Tibial artery (tissue), 4 donors: ENCODE measurements around the gene WDHD1.

Source experiments
- DNase-seq, 2 donors: peaks; one replicate each; pipeline ENCODE4 v3.0.0-alpha.2; 2019
- H3K27ac ChIP-seq, 2 donors: fragments of 200-600 bp; sonication (generic) in 1 of 2; 1 replicate in 1 of 2; 2 replicates in 1 of 2; pipeline ENCODE4 v1.5.1; 2018 to 2019; ENCODE audit warnings: mild to moderate bottlenecking in 1 of 2
- H3K27me3 ChIP-seq, 2 donors: fragments of 200-600 bp; sonication (generic) in 1 of 2; one replicate each; pipeline versions ENCODE4 v1.5.1 to v1.6.0; 2016 to 2019
- H3K36me3 ChIP-seq, 3 donors: fragments of 200-600 bp; sonication (generic) in 2 of 3; one replicate each; pipeline ENCODE4 v1.5.1; 2016 to 2019; ENCODE audit warnings: mild to moderate bottlenecking in 2 of 3
- H3K4me1 ChIP-seq, 4 donors: fragments of 200-600 bp; sonication (generic) in 2 of 4; 1 replicate in 3 of 4; 2 replicates in 1 of 4; pipeline ENCODE4 v1.5.1; 2016 to 2019
- H3K4me3 ChIP-seq, 2 donors: fragments of 200-600 bp; sonication (generic) in 1 of 2; 1 replicate in 1 of 2; 2 replicates in 1 of 2; pipeline ENCODE4 v1.5.1; 2018 to 2019; ENCODE audit warnings: mild to moderate bottlenecking in 2 of 2
- H3K9me3 ChIP-seq, 3 donors: fragments of 200-600 bp; sonication (generic) in 1 of 3; one replicate each; pipeline ENCODE4 v1.5.1; 2016 to 2019
- intact Hi-C: fragments of 100-400 bp; cut with DNase I; formaldehyde crosslinking; loops from one replicate; pipeline ENCODE4 v1.15.0; 2023; ENCODE audit warnings: low total_unique reads
- TF ChIP-seq, protein P1 (sequence below), 2 experiments: fragments of 200-600 bp in 1 of 2; fragments of 450-650 bp in 1 of 2; IDR thresholded peaks; one replicate each; pipeline ENCODE4 v1.5.1; 2017 to 2019; ENCODE audit warnings: antibody characterized with exemption in 2 of 2, mild to moderate bottlenecking in 1 of 2, moderate library complexity in 1 of 2

The WDHD1 gene

DNA sequence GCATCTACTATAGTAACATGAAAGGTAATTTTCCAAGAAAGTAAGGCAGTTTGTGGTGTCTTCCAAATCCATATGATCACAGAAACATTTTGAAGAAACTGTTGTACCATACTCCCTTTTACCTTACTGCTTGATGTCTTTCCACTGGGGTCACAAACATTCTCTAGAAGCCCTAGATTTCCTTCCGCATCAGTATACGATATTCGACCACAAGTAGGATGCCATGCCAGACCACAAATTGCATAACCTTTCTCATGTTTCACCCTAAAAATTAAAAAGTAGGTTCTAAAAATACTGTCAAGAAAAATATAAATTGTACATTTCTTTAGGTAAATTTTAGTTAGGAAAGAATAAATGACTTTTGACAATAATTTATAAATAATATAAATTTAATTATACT is 26.5 kb downstream of the WDHD1 start:
- no peaks in the 10 kb centered on the region for H3K9me3 ChIP-seq
- no peak overlapping the region for H3K27ac ChIP-seq
- H3K4me3 ChIP-seq: no peak overlapping the region
- DNase-seq: no peak
- TF ChIP-seq, protein P1, sequence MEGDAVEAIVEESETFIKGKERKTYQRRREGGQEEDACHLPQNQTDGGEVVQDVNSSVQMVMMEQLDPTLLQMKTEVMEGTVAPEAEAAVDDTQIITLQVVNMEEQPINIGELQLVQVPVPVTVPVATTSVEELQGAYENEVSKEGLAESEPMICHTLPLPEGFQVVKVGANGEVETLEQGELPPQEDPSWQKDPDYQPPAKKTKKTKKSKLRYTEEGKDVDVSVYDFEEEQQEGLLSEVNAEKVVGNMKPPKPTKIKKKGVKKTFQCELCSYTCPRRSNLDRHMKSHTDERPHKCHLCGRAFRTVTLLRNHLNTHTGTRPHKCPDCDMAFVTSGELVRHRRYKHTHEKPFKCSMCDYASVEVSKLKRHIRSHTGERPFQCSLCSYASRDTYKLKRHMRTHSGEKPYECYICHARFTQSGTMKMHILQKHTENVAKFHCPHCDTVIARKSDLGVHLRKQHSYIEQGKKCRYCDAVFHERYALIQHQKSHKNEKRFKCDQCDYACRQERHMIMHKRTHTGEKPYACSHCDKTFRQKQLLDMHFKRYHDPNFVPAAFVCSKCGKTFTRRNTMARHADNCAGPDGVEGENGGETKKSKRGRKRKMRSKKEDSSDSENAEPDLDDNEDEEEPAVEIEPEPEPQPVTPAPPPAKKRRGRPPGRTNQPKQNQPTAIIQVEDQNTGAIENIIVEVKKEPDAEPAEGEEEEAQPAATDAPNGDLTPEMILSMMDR (IDR thresholded peaks at IDR 0.05): no peak
- intact Hi-C loops: no loop called here
- no peaks in the 10 kb centered on the region for H3K4me1 ChIP-seq
- H3K27me3 ChIP-seq: no peaks in the 10 kb centered on the region
- peaks cover 0 to 7% (median 0%) of the 10 kb centered on the region in 3 donors for H3K36me3 ChIP-seq

DNA sequence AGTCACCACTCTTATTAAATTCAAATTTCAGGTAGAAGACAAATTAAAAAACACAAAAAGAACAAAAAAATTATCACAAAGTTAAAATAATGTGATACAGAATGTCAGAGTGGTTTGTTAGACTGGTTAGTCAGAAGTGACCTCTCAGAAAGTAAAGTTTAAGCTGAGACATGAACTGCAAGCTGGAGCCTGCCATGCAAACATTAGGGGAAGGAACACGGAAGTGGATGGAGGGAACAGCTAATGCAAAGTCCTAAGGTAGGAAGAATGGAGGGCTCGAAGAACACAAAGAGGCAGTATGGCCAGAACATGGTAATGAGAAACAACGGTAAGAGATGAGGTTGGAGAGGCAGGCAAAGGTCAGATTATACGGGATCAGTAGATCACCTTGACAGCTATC is 41.7 kb downstream of the WDHD1 start:
- intact Hi-C loops: no loop called here
- TF ChIP-seq, protein P1 (IDR thresholded peaks at IDR 0.05): no peak
- H3K36me3 ChIP-seq: no peaks in the 10 kb centered on the region

DNA sequence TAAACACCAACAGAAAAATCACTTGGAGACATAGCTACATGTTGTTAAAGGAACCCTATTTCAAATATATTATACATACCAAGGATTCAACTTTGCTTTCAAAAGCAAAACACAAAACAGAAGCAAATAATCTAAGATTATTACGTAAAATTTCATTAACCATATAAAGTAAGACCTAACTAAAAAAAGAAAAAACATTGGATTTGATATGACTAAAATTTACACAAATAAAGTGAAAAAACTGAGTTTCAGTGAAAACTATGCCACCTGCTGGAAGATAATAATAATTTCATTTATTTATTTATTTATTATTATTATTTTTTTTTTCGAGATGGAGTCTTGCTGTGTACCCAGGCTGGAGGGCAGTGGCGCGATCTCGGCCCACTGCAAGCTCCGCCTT is 45.2 kb downstream of the WDHD1 start:
- H3K36me3 ChIP-seq: no peaks in the 10 kb centered on the region
- no peak overlapping the region for H3K4me3 ChIP-seq
- intact Hi-C loops: no loop called here
- no peaks in the 10 kb centered on the region for H3K9me3 ChIP-seq
- H3K4me1 ChIP-seq: no peaks in the 10 kb centered on the region
- no peak for DNase-seq
- TF ChIP-seq, protein P1 (IDR thresholded peaks at IDR 0.05): no peak
- no peaks in the 10 kb centered on the region for H3K27me3 ChIP-seq
- no peak overlapping the region for H3K27ac ChIP-seq

More for the DNA sequence above, 41.7 kb downstream of the WDHD1 start:
- no peaks in the 10 kb centered on the region for H3K27me3 ChIP-seq
- DNase-seq: no peak
- H3K4me1 ChIP-seq: no peaks in the 10 kb centered on the region
- no peak overlapping the region for H3K4me3 ChIP-seq
- no peak overlapping the region for H3K27ac ChIP-seq
- H3K9me3 ChIP-seq: no peaks in the 10 kb centered on the region

DNA sequence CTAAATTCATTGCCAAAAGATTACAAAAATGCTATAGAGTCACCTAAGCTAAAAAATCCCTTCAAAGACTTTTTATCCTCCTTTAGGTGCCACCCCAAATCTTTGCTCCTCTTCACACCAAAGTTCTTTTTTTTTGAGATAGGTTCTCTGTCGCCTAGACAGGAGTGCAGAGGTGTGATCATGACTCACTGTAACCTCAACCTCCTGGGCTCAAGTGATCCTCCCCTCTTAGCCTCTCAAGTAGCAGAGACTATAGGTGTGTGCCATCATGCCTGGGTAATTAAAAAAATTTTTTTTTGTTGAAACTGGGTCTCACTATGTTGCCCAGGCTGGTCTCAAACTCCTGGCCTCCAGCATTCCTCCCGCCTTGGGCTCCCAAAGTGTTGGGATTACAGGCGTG is 47.9 kb downstream of the WDHD1 start:
- Histone ChIP-seq H3K4me3 (no peak overlapping the region), H3K27ac (no peak overlapping the region), H3K9me3 (no peaks in the 10 kb centered on the region), H3K27me3 (no peaks in the 10 kb centered on the region), H3K4me1 (peaks cover 0 to 4% (median 0%) of the 10 kb centered on the region in 4 donors), H3K36me3 (no peaks in the 10 kb centered on the region)
- intact Hi-C loops: no loop called here
- TF ChIP-seq, protein P1 (IDR thresholded peaks at IDR 0.05): no peak
- DNase-seq: no peak

DNA sequence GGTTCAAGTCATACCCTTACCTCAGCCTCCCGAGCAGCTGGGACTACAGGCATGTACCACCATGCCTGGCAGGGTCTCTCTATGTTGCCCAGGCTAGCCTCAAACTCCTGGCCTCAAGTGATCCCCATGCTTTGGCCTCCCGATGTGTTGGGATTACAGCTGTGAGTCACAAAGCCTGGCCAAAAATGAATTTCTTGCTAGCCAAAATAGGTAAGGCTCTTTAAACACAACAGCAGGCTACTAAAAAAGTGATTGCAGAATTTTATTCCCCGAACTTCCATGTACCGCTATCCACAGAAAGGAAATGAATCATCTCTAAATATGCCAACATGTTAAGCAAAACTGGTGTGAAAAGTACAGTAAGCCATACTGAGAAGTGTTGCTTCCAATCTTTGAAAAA is 50.6 kb downstream of the WDHD1 start:
- no peak overlapping the region for H3K27ac ChIP-seq
- H3K27me3 ChIP-seq: no peaks in the 10 kb centered on the region
- H3K9me3 ChIP-seq: no peaks in the 10 kb centered on the region
- intact Hi-C loops: no loop called here
- H3K4me1 ChIP-seq: peaks cover 0 to 4% (median 0%) of the 10 kb centered on the region in 4 donors
- TF ChIP-seq, protein P1 (IDR thresholded peaks at IDR 0.05): no peak
- no peak for DNase-seq
- no peaks in the 10 kb centered on the region for H3K36me3 ChIP-seq
- H3K4me3 ChIP-seq: no peak overlapping the region

DNA sequence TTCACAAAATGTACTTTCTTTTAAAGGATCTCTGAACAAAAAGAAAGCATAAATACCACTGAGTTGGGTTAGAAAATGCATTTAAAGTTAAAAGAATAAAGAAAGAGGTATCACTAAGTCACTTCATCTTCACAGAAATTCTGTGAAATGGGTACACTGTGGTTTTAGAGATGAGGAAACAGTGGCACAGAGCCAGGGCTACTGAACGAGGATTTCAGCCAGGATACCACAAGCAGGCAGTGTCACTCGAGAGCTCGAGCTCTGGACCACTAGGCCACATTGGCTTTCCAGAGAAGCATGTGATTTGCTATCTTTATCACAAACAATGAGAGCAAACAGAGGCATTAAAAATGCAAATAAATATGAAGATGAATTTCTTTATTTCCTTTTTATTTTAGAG is 51.0 kb downstream of the WDHD1 start:
- H3K4me3 ChIP-seq: no peak overlapping the region
- intact Hi-C loops: no loop called here
- TF ChIP-seq, protein P1 (IDR thresholded peaks at IDR 0.05): no peak
- no peaks in the 10 kb centered on the region for H3K27me3 ChIP-seq
- no peak for DNase-seq
- H3K27ac ChIP-seq: no peak overlapping the region
- H3K4me1 ChIP-seq: peaks cover 0 to 4% (median 0%) of the 10 kb centered on the region in 4 donors
- H3K36me3 ChIP-seq: no peaks in the 10 kb centered on the region
- H3K9me3 ChIP-seq: no peaks in the 10 kb centered on the region
